HEK293 (cell line): ENCODE data around the gene BRD1.

Source experiments
- CTCF ChIA-PET: fragments of 350-600 bp; formaldehyde crosslinking; extraction: SDS; loops from one replicate; lab custom pipeline; 2021; ENCODE audit warnings: antibody characterized with exemption; lab: Yijun Ruan, JAX
- POLR2A ChIA-PET: fragments of 300-600 bp; formaldehyde crosslinking; extraction: SDS; loops from one replicate; lab custom pipeline; 2020; ENCODE audit warnings: antibody characterized with exemption, inconsistent platforms; lab: Yijun Ruan, JAX
- H3K27ac ChIP-seq: fragments of 200-500 bp; sonication (Bioruptor generic); 2 replicates; pipeline ENCODE4 v1.5.1; 2014; ENCODE audit warnings: low read depth, low read length, control low read depth, inconsistent platforms; ENCODE audit errors: extremely low read depth
- H3K36me3 ChIP-seq, 2 experiments: fragments of 200-500 bp in 1 of 2; sonication (Bioruptor generic) in 1 of 2; 1 replicate in 1 of 2; 2 replicates in 1 of 2; pipeline ENCODE4 v1.5.1; 2014 to 2017; ENCODE audit warnings: inconsistent platforms in 2 of 2, low read length in 2 of 2; ENCODE audit not compliant: control insufficient read depth in 2 of 2, insufficient read depth in 1 of 2
- H3K4me1 ChIP-seq: fragments of 200-500 bp; sonication (Bioruptor generic); 2 replicates; pipeline ENCODE4 v1.5.1; 2014; ENCODE audit warnings: mild to moderate bottlenecking, low read length, inconsistent platforms; ENCODE audit not compliant: control insufficient read depth, insufficient read depth
- H3K4me3 ChIP-seq: 2 replicates; pipeline ENCODE4 v1.5.1; 2011; ENCODE audit warnings: low read depth, mild to moderate bottlenecking, control low read depth, low read length, moderate library complexity
- H3K9me3 ChIP-seq: fragments of 200-500 bp; sonication (Bioruptor generic); 2 replicates; pipeline ENCODE4 v1.5.1; 2014; ENCODE audit warnings: low read depth, low read length, inconsistent platforms; ENCODE audit not compliant: control insufficient read depth, insufficient read depth
- GFI1B ChIP-seq: fragments of 450-650 bp; formaldehyde crosslinking; IDR thresholded peaks from 2 replicates; pipeline ENCODE4 v1.5.1; 2016; ENCODE audit warnings: missing biosample characterization, missing genetic modification characterization
- GLIS1 ChIP-seq: fragments of 450-650 bp; formaldehyde crosslinking; IDR thresholded peaks from 2 replicates; pipeline ENCODE4 v1.5.1; 2016; ENCODE audit warnings: missing biosample characterization, missing genetic modification characterization
- GLIS2 ChIP-seq: fragments of 450-650 bp; formaldehyde crosslinking; IDR thresholded peaks from 2 replicates; pipeline ENCODE4 v1.5.1; 2016; ENCODE audit warnings: missing biosample characterization, missing genetic modification characterization
- IKZF3 ChIP-seq: fragments of 450-650 bp; IDR thresholded peaks from 2 replicates; pipeline ENCODE4 v1.5.0; 2018; ENCODE audit warnings: missing biosample characterization, mild to moderate bottlenecking, missing genetic modification characterization, moderate library complexity
- KLF16 ChIP-seq: fragments of 450-650 bp; formaldehyde crosslinking; IDR thresholded peaks from 2 replicates; pipeline ENCODE4 v1.5.1; 2017; ENCODE audit warnings: missing biosample characterization, missing genetic modification characterization
- TCF7L2 ChIP-seq: IDR thresholded peaks from 2 replicates; pipeline ENCODE4 v1.6.1; 2011; ENCODE audit warnings: low read depth, mild to moderate bottlenecking, inconsistent platforms, low read length, moderate library complexity, borderline replicate concordance
- YY2 ChIP-seq: fragments of 450-650 bp; formaldehyde crosslinking; IDR thresholded peaks from 2 replicates; pipeline ENCODE4 v1.5.1; 2016; ENCODE audit warnings: missing biosample characterization, missing genetic modification characterization
- ZBTB21 ChIP-seq: fragments of 450-650 bp; formaldehyde crosslinking; IDR thresholded peaks from 2 replicates; pipeline ENCODE4 v1.5.1; 2017; ENCODE audit warnings: missing biosample characterization, missing genetic modification characterization
- ZBTB49 ChIP-seq: fragments of 450-650 bp; formaldehyde crosslinking; IDR thresholded peaks from 2 replicates; pipeline ENCODE4 v1.5.1; 2016; ENCODE audit warnings: missing biosample characterization, missing genetic modification characterization, low read depth
- ZBTB6 ChIP-seq: fragments of 450-650 bp; formaldehyde crosslinking; IDR thresholded peaks from 2 replicates; pipeline ENCODE4 v1.5.1; 2017; ENCODE audit warnings: missing biosample characterization, missing genetic modification characterization
- ZFP3 ChIP-seq: fragments of 450-650 bp; formaldehyde crosslinking; IDR thresholded peaks from 2 replicates; pipeline ENCODE4 v1.5.1; 2016; ENCODE audit warnings: low read depth, missing biosample characterization, missing genetic modification characterization
- ZNF23 ChIP-seq: fragments of 450-650 bp; formaldehyde crosslinking; IDR thresholded peaks from 2 replicates; pipeline ENCODE4 v1.5.1; 2016; ENCODE audit warnings: missing biosample characterization, missing genetic modification characterization, borderline replicate concordance
- ZNF24 ChIP-seq: fragments of 450-650 bp; formaldehyde crosslinking; IDR thresholded peaks from 2 replicates; pipeline ENCODE4 v1.5.1; 2016; ENCODE audit warnings: missing biosample characterization, missing genetic modification characterization
- ZNF274 ChIP-seq, 2 experiments: fragments of 200-500 bp in 1 of 2; fragments of 450-650 bp in 1 of 2; sonication (Bioruptor generic) in 1 of 2; formaldehyde crosslinking in 1 of 2; IDR thresholded peaks; 2 replicates each; pipeline versions ENCODE4 v1.5.1 to v1.6.1; 2014 to 2016; ENCODE audit warnings: borderline replicate concordance in 1 of 2, inconsistent platforms in 1 of 2, low read length in 1 of 2, missing biosample characterization in 1 of 2, missing genetic modification characterization in 1 of 2
- ZNF302 ChIP-seq: fragments of 450-650 bp; formaldehyde crosslinking; IDR thresholded peaks from 2 replicates; pipeline ENCODE4 v1.5.1; 2016; ENCODE audit warnings: missing biosample characterization, missing genetic modification characterization, low read depth
- ZNF354C ChIP-seq: fragments of 450-650 bp; formaldehyde crosslinking; IDR thresholded peaks from 2 replicates; pipeline ENCODE4 v1.5.1; 2016; ENCODE audit warnings: missing biosample characterization, missing genetic modification characterization, low read depth, borderline replicate concordance
- ZNF416 ChIP-seq: fragments of 450-650 bp; formaldehyde crosslinking; IDR thresholded peaks from 2 replicates; pipeline ENCODE4 v1.5.1; 2016; ENCODE audit warnings: missing biosample characterization, missing genetic modification characterization
- ZNF48 ChIP-seq: fragments of 450-650 bp; formaldehyde crosslinking; IDR thresholded peaks from 2 replicates; pipeline ENCODE4 v1.5.1; 2016; ENCODE audit warnings: missing biosample characterization, missing genetic modification characterization
- ZNF658 ChIP-seq: fragments of 450-650 bp; formaldehyde crosslinking; IDR thresholded peaks from 2 replicates; pipeline ENCODE4; 2016; ENCODE audit warnings: missing biosample characterization, missing genetic modification characterization
- ZNF660 ChIP-seq: fragments of 450-650 bp; IDR thresholded peaks from 2 replicates; pipeline ENCODE4 v1.5.1; 2018; ENCODE audit warnings: missing biosample characterization, mild to moderate bottlenecking, missing genetic modification characterization
- ZNF670 ChIP-seq: fragments of 450-650 bp; formaldehyde crosslinking; IDR thresholded peaks from 2 replicates; pipeline ENCODE4 v1.5.1; 2016; ENCODE audit warnings: missing biosample characterization, missing genetic modification characterization, low read depth
- ZNF677 ChIP-seq: fragments of 450-650 bp; IDR thresholded peaks from 2 replicates; pipeline ENCODE4 v1.5.0; 2018; ENCODE audit warnings: missing biosample characterization, mild to moderate bottlenecking, missing genetic modification characterization, moderate library complexity
- ZNF776 ChIP-seq: fragments of 450-650 bp; formaldehyde crosslinking; IDR thresholded peaks from 2 replicates; pipeline ENCODE4 v1.5.0; 2017; ENCODE audit warnings: missing biosample characterization, missing genetic modification characterization, borderline replicate concordance

Gene BRD1

GRCh38 chr22:49863931-49864330, 36.3 kb upstream of the BRD1 start:
- H3K36me3 ChIP-seq: peaks cover 5 to 15% of the 10 kb centered on the region in 2 experiments; a peak in 2 of 3 replicates
- TF ChIP-seq ZBTB49 (tag by site-specific recombination) (no peak), ZBTB21 (tag by site-specific recombination) (no peak), ZNF658 (tag by site-specific recombination) (no peak), ZNF670 (tag by site-specific recombination) (no peak), YY2 (tag by site-specific recombination) (no peak), ZNF48 (tag by site-specific recombination) (no peak), GLIS2 (tag by site-specific recombination) (no peak)
- ChIA-PET CTCF (interaction anchor here (1.2 kb wide), 1 partner anchor 9 kb away, joined by 3 read pairs; no protein-coding TSS in a partner anchor), POLR2A (no interaction called here)
- no peak overlapping the region for H3K27ac ChIP-seq
- H3K9me3 ChIP-seq: peaks cover 2% of the 10 kb centered on the region; the same call in 1 of the 2 replicates
- no peaks in the 10 kb centered on the region for H3K4me1 ChIP-seq
- no peak overlapping the region for H3K4me3 ChIP-seq

GRCh38 chr22:49862496-49862776, 34.8 kb upstream of the BRD1 start:
- CTCF ChIA-PET: no interaction called here
- H3K27ac ChIP-seq: no peak overlapping the region
- POLR2A ChIA-PET: interaction anchor here (0.7 kb wide), 1 partner anchor 382 kb away, joined by 3 read pairs; no protein-coding TSS in a partner anchor
- H3K4me1 ChIP-seq: no peaks in the 10 kb centered on the region
- no peak overlapping the region for H3K4me3 ChIP-seq
- H3K36me3 ChIP-seq: peaks cover 5 to 15% of the 10 kb centered on the region in 2 experiments; a peak in 2 of 3 replicates
- no peak for TF ChIP-seq ZNF24 (tag by site-specific recombination)
- TF ChIP-seq ZNF776 (tag by site-specific recombination): no peak
- no peak for TF ChIP-seq ZNF660 (tag by site-specific recombination)
- no peak for TF ChIP-seq TCF7L2
- TF ChIP-seq ZNF354C (tag by site-specific recombination): no peak
- H3K9me3 ChIP-seq: peaks cover 2% of the 10 kb centered on the region; the same call in 1 of the 2 replicates

GRCh38 chr22:49861642-49862495, 34.2 kb upstream of the BRD1 start:
- CTCF ChIA-PET: interaction anchor here (0.7 kb wide), 1 partner anchor 18 kb away, joined by 3 read pairs; no protein-coding TSS in a partner anchor
- peaks cover 2% of the 10 kb centered on the region; the same call in 1 of the 2 replicates for H3K9me3 ChIP-seq
- H3K36me3 ChIP-seq: peaks cover 5 to 12% of the 10 kb centered on the region in 2 experiments; a peak in 2 of 3 replicates
- H3K27ac ChIP-seq: no peak overlapping the region
- no peaks in the 10 kb centered on the region for H3K4me1 ChIP-seq
- POLR2A ChIA-PET: interaction anchor here (0.7 kb wide), 1 partner anchor 382 kb away, joined by 3 read pairs; no protein-coding TSS in a partner anchor
- no peak overlapping the region for H3K4me3 ChIP-seq
- TF ChIP-seq ZFP3 (no peak), GLIS1 (tag by site-specific recombination) (peak; percentile 31; the same call in 1 of the 2 replicates)
- TF ChIP-seq, all 188 proteins: peak for 1

GRCh38 chr22:49858827-49859226, 31.2 kb upstream of the BRD1 start:
- H3K4me1 ChIP-seq: peaks cover 8% of the 10 kb centered on the region
- TF ChIP-seq GFI1B (tag by site-specific recombination) (no peak), ZBTB6 (tag by site-specific recombination) (no peak), IKZF3 (tag by site-specific recombination) (no peak), KLF16 (tag by site-specific recombination) (no peak), ZNF302 (tag by site-specific recombination) (no peak), ZNF23 (tag by site-specific recombination) (no peak), ZNF677 (tag by site-specific recombination) (no peak), ZNF274 (IDR thresholded peaks at IDR 0.05; ENCODE audit: low read length) (no peak), ZNF274 (tag by site-specific recombination; IDR thresholded peaks at IDR 0.05; ENCODE audit: borderline replicate concordance) (no peak), ZNF416 (tag by site-specific recombination) (no peak)
- ChIA-PET CTCF (no interaction called here), POLR2A (no interaction called here)
- no peak overlapping the region for H3K4me3 ChIP-seq
- no peak overlapping the region for H3K27ac ChIP-seq
- H3K9me3 ChIP-seq: no peaks in the 10 kb centered on the region
- H3K36me3 ChIP-seq: peaks cover 0 to 13% of the 10 kb centered on the region in 2 experiments; a peak in 2 of 3 replicates
